Frontal cortex (tissue), 4 donors: ENCODE measurements around the gene ANKRD49. TPM values are rescaled to one million over a fixed set of nuclear protein-coding genes. Genes with fewer than 3 reads are reported as not detected.
A peak's percentile ranks its signal among the peaks of the same experiment; 100 is the strongest.

Experiments
- DNase-seq, 2 donors: peaks; one replicate each; pipeline ENCODE4 v3.0.0; 2012; ENCODE audit warnings: low spot score in 2 of 2
- FAIRE-seq: peaks from 2 replicates; lab custom pipeline; 2012; peaks lifted over from hg19 to GRCh38; lab: Jason Lieb, UNC
- total RNA-seq: library from RNA; depleted of rRNA; stranded (reverse); fragments of >200 nt; gene quantifications from one replicate; pipeline ENCODE4 v1.2.3, GENCODE V29; 2014
- donor health status: control.
- donor health status: control.
- donor health status: control.

ANKRD49 gene
- total RNA-seq = 25.3 TPM

- DNase-seq (peak; percentile 61 to 85), FAIRE-seq (peak; percentile 95)
Measured at GRCh38 chr11:94493281-94494125, at the start of gene ANKRD49, which contains the start of gene MRE11. TSS of gene ANKRD49 (plus strand) at chr11:94493984. CDS start at chr11:94496694, 2,710 bp downstream. TSS of gene MRE11 (minus strand) at chr11:94493844. CDS start at chr11:94492801, 1,043 bp downstream.

DNA sequence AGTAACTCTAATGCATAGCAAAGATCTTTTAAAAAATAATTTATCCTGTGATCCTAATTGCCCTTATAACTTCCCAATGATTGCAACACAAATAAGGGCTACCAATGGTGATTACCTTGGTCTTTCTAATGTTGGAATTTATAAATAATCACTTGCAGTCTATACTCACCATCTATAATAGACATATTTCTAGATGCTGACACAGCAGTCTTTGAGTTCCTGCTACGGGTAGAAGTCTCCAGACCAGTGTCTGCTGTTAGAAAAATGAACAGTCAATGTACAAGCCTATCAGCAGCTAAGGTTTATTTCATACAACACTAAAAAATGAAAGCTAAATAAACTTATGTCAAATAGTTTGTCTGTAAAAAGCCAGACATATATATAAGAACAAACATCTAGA is 48.1 kb upstream of the ANKRD49 start:
- no peak for FAIRE-seq

DNA sequence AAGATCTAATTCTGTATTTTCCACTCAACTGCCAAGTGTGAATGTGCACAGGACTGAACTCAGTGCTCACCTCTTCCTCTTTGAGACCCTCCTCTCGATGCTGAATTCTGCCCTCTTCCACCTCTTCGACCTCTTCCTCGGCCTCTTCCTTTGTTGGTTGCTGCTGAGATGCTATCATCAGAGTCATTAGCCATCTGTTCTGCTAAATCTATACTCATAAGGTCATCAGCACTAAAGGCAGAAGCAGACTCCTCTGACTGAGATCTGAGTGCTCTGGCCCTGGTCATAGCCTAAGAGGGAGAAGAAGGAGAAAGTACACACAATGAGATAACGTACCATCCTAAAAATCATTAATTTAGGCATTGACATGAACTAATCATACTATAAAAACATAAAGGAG is 46.6 kb upstream of the ANKRD49 start:
- no peak for FAIRE-seq
- no peak for DNase-seq

More for the DNA sequence above, 48.1 kb upstream of the ANKRD49 start:
- no peak for DNase-seq

DNA sequence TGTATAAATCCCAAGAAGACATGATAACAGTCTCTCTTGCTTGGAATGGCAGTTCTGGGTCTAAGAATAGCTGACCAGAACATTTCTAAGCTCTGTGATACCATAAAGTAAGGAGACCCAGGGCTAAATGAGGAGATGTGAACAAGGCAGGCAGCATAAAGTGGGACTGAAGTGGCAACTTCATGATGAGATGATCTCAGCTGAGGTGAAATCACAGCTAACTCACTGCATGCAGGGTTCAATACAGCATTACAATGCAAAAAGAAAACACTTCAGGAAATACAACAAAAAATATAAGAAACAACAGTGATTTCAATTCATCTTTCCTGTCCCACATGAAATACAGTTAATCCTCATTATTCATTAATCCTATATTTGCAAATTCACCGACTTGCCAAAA is 44.8 kb upstream of the ANKRD49 start:
- no peak for FAIRE-seq

DNA sequence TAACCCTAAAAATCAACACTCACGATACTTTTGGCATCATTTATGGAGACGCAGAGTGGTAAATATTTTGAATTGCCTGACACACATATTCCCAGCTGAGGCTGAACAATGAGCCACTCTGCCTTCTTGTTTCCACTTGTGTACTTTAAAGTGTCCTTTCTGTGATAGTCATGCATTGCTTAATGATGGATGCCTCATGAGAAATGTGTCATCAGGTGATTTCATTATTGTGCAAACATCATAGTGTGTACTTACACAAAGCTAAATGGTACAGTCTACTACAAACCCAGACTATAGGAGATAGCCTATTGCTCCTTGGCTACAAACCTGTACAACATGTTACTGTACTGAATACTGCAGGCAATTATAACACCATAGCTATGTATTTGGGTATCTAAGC is 44.3 kb upstream of the ANKRD49 start:
- no peak for DNase-seq
- FAIRE-seq = no peak

More for the DNA sequence above, 44.8 kb upstream of the ANKRD49 start:
- no peak for DNase-seq

DNA sequence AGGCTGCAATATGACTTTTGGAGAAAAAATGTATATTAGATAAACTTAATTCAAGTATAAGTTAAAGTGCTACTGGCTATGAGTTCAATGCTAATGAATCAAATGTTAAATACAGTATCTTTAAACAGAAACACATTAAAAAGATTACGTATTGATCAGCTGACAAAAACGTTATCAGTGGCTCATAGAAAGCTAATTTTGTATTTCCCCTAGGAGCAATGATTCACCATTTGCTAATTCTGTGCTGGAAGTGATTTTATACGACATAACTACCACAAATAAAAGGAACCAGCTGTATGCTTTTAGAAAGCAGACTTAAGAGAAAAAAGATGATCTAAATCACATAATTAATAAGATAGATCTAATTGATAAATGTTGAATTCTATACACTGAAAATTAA is 43.7 kb upstream of the ANKRD49 start:
- FAIRE-seq (no peak), DNase-seq (no peak)

DNA sequence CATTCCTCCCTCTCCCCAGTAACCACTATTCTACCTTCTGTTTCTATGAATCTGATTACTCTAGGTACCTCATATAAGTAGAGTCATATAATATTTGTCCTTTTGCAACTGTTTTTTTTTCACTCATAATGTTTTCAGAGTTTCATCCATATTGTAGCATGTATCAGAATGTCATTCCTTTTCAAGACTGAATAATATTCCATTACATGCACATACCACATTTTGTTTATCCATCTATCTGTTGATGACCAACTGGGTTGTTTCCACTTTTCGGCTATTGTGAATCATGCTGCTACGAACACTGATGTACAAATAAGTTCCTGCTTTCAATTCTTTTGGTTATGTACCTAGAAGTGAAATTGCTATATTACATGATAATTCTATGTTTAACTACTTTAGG is 40.8 kb upstream of the ANKRD49 start:
- FAIRE-seq (no peak), DNase-seq (no peak)

DNA sequence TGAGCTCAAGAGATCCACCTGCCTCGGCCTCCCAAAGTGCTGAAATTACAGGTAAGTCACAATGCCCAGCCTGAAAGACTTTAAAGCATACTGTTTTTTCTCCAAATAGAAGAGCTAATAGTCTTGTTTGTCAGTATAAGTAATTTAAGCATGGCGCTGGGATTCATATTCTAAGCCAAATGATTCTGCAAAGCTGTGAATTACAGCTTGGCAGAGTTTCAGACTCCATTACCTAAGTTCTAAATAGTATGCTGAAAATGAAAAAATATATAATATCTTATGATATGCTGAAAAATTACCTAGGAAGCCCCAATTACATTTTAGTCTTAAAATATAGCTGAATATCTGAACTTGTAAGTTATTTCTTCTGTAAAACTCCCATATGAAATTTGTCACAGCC is 39.5 kb upstream of the ANKRD49 start:
- no peak for FAIRE-seq

DNA sequence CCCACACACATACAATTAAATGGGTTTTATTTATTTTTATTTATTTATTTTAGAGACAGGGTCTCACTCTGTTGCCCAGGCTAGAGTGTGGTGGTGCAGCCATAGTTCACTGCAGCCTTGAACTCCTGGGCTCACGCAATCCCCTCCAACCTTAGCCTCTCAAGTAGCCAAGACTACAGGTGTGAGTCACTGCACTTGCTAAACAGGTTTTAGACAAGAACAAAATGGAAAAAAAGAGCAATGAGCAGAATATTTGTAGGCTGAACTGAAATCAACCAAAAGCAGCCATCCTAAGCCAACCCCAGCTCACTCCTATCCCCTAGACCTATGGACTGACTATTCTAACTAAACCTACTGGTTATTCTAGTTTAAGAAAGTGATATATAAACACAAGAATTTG is 37.9 kb upstream of the ANKRD49 start:
- DNase-seq (no peak), FAIRE-seq (no peak)

More for the DNA sequence above, 39.5 kb upstream of the ANKRD49 start:
- no peak for DNase-seq

DNA sequence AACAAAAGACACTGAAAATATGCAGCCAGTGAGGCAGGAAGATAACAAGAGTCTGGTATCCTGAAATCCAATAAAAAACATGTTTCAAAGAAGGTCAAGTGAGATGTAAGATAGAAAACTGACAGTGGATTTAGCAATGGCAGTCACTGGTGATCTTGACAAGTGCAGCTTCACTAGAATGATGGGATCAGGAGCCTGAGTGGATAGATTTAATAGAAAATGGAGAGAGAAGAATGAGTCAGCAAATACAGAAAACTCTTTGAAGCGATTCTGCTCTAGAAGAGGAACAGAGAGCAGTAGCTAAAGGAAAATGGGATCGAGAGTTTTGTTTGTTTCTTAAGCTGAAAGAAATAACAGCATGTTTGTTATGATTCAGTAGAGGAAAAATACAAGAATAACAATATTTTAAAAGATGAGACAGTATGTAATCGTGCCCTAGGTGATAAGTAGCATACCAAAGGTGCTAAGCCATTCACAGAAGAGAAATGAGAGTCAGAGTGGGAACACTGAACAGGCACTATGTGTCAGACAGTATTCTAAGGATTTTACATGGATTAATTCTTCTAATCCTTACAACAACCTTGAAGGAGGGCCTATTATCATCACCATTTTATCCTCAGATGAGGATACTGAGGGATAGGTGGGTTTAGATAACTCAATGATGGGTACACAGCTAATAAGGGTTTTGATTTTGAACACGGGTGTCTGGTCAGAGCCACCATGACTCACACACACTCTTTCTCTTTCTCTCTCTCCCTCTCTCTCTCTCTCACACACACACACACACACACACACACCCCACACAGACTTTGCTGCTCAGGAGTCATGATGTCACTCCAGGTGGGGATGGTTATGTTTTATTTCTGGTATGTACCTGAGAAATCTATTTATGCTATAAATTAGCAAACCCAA is 36.4 kb upstream of the ANKRD49 start:
- FAIRE-seq = no peak

GRCh38 chr11:94459576-94459975 is 34.2 kb upstream of the ANKRD49 start:
- DNase-seq (no peak), FAIRE-seq (no peak)

More for the DNA sequence above, 36.4 kb upstream of the ANKRD49 start:
- no peak for DNase-seq

- DNase-seq (no peak), FAIRE-seq (no peak)
Measured at GRCh38 chr11:94469416-94469815, 24.4 kb upstream of the ANKRD49 start.

- FAIRE-seq (no peak), DNase-seq (no peak)
Measured at GRCh38 chr11:94472916-94473799, 20.6 kb upstream of the ANKRD49 start.

DNA sequence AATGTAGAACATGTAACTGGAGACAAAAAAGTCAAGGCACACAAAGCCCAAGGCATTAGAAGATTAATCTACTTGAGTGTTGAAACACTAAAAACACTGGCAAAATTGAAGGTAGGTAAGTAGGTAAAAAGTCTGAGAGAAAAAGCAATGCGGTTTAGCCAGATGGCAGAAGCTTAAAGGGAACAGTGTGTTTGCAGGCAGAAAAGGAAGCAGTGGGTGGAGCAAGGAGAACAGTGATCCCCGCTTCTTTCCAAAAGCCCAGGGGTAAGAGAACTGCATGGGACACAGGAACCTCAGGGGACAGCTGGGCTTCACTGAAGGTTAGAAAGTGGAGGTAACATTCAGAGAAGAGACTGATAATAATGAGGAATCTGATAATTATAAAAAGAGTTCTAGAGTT is 16.2 kb upstream of the ANKRD49 start:
- DNase-seq (no peak), FAIRE-seq (no peak)

GRCh38 chr11:94481342-94481741 is 12.4 kb upstream of the ANKRD49 start:
- DNase-seq (no peak), FAIRE-seq (no peak)

DNA sequence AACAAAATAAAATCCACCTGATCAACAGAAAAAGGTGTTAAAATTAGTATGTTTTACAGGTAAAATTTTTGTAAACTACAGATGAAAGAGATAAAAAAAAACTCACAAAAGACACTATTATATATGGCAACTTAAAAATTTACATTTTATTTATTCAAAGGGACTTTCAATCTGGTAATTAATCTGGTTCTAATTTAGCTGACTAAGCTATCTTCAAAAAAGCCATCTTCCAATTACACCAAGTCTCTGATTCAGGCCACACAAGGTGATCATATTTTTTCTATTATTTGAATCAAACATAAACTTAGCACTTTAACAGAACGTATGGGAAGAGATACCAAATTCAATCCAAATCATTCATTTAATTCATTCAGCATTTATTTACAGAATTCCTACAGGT is 7.7 kb upstream of the ANKRD49 start:
- DNase-seq = no peak
- FAIRE-seq = no peak

DNA sequence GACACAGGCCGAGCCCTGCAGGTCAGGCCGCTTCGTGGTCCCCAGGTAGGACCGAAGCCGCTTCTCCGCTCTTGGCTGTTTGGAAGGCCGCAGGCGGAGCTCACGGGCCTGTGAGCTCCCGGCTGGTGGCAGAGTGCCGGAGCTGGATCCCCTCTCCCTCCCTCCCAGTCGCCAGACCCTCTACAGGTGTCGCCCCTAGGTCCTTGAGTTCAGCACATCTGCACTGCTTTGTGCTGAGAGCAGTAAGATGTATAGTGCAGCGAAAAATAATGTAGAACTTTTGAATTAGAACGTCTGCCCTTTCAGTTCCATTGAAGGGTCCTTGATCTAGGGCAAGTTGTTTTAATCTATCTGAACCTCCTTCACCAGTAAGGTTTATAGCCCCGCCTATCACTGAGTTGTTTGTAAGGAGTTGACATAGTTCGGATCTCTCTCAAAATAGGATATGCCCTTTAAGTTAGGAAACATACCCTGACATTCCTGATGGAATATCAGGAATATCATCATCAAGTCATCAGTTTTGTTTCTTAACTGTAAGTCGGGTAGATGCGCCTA is 419 bp downstream of the ANKRD49 start:
- FAIRE-seq (no peak), DNase-seq (no peak)

- FAIRE-seq = no peak
- DNase-seq = no peak
Measured at GRCh38 chr11:94500181-94500580, 6.4 kb downstream of the ANKRD49 start.

- DNase-seq = no peak
- peak; percentile 39 for FAIRE-seq
Measured at GRCh38 chr11:94501522-94501921, 7.7 kb downstream of the ANKRD49 start.
